ENCODE results near the gene IGF2BP1.

DNA sequence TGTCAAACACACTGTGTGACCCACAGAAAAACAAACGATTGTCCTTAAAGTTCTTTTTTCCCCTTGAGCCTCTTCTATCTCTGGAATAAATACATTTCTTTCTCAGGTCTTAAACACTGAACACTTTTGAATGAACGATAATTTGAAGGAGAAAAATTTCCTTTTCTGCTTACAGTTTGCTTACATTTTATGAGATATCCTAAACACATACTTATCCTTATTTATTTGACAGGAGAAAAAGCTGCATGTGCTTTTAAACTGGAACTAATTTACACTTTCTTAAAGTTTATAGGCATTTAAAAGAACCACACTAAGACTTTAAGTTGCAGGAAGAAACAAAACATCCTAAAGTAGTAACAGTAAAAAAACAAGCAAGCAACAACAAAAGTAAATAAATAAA is 4.7 kb upstream of the IGF2BP1 start:
- TF ChIP-seq, protein P1, sequence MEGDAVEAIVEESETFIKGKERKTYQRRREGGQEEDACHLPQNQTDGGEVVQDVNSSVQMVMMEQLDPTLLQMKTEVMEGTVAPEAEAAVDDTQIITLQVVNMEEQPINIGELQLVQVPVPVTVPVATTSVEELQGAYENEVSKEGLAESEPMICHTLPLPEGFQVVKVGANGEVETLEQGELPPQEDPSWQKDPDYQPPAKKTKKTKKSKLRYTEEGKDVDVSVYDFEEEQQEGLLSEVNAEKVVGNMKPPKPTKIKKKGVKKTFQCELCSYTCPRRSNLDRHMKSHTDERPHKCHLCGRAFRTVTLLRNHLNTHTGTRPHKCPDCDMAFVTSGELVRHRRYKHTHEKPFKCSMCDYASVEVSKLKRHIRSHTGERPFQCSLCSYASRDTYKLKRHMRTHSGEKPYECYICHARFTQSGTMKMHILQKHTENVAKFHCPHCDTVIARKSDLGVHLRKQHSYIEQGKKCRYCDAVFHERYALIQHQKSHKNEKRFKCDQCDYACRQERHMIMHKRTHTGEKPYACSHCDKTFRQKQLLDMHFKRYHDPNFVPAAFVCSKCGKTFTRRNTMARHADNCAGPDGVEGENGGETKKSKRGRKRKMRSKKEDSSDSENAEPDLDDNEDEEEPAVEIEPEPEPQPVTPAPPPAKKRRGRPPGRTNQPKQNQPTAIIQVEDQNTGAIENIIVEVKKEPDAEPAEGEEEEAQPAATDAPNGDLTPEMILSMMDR (conservative IDR thresholded peaks at IDR 0.05 in 1 of 2, IDR thresholded peaks at IDR 0.05 in 1 of 2; ENCODE audit: low read depth in 1 of 2, low read length in 2 of 2): no peak
- no peak for TF ChIP-seq EZH2 (IDR thresholded peaks at IDR 0.05; ENCODE audit: low read length, missing control alignments)
